Measurements from ENCODE around the gene CDK6. TPM values are rescaled to one million over a fixed set of nuclear protein-coding genes. Genes with fewer than 3 reads are reported as not detected.
"Not testable (repeated sequence)": the region's sequence is repeated elsewhere in the genome, so short reads cannot be mapped to it uniquely, and the experiment has no call there.

The CDK6 gene
- total RNA-seq, 2 donors from 2014 or later = 32.6 to 35.0 TPM

DNA sequence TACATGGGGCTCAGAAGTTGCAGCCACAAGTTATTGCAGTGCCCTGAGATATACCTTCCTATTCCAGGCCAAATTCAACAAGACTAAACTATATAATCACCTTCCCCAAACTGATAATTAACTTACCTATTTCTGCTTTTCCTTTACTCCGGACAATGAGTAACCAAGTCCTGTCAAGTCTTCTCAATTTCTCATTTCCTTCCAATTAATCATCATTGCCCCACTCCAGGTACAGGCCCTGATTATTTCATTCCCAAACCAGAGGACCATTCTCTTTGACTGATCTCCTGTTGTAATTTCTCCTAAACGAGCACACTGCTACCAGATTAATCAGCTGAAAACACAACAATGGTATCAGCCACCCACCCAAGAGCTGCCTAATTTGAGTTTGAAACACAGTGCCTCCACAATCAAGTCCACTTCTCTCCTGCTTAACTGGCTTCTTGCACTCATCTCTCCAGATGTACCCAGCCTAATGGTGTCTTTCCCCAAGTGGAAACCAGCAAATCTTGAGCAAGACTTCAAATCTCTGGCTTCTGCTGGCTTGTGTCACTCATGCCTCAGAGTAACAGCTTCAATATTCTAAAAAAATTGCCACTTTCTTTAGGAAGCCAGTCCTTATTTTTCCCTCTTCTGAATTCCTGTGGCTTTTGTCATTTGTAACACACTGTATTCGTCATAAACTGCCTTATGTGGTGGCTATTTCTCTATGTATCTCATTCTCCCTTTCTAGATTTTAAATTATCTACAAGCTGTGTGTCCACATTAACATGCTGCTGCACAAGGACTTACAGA lies 89.1 kb downstream of the CDK6 start:
- intact Hi-C loops (cut with DNase I) = no loop called here
- H3K9me3 ChIP-seq = no peaks in the 10 kb centered on the region
- TF ChIP-seq, protein P1, sequence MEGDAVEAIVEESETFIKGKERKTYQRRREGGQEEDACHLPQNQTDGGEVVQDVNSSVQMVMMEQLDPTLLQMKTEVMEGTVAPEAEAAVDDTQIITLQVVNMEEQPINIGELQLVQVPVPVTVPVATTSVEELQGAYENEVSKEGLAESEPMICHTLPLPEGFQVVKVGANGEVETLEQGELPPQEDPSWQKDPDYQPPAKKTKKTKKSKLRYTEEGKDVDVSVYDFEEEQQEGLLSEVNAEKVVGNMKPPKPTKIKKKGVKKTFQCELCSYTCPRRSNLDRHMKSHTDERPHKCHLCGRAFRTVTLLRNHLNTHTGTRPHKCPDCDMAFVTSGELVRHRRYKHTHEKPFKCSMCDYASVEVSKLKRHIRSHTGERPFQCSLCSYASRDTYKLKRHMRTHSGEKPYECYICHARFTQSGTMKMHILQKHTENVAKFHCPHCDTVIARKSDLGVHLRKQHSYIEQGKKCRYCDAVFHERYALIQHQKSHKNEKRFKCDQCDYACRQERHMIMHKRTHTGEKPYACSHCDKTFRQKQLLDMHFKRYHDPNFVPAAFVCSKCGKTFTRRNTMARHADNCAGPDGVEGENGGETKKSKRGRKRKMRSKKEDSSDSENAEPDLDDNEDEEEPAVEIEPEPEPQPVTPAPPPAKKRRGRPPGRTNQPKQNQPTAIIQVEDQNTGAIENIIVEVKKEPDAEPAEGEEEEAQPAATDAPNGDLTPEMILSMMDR (IDR thresholded peaks at IDR 0.05) = no peak
- no peak for TF ChIP-seq POLR2A (IDR thresholded peaks at IDR 0.05)
- DNase-seq (no peak), ATAC-seq (peak; percentile 48)
- 33 to 35% methylated on average over 3 of the region's 3 CpGs for WGBS, 2 donors
- H3K36me3 ChIP-seq (replicated peaks in 1 of 2; ENCODE audit: insufficient read depth in 1 of 2, low read depth in 2 of 2) = no peaks in the 10 kb centered on the region
- no peak overlapping the region for H3K4me3 ChIP-seq
- peaks cover 21% of the 10 kb centered on the region for H3K4me1 ChIP-seq
- H3K27ac ChIP-seq = peak overlapping the region in 2 of 4 donors; percentile 6 to 14
- H3K27me3 ChIP-seq = no peaks in the 10 kb centered on the region

DNA sequence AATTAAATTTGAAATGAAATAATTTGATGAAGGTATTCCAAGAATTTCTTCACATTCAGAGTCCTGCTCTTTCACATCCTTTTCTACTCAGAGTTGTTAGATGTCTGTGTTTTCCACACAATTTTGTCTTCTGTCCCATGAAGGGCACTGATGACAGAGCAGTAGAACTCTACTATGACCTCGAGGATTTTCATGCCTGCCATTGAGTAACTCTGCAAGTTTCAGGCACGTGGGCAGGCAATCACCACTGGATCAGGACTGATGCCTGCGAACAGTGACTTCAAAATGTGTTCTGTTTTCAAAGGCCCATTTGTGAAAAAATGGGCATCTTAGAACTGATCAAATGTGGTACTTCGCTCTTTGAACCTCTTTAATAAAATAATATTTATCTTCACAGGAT lies 91.1 kb downstream of the CDK6 start:
- intact Hi-C loops (cut with DNase I) = no loop called here
- DNase-seq = no peak
- Histone ChIP-seq H3K36me3 (replicated peaks in 1 of 2; ENCODE audit: insufficient read depth in 1 of 2, low read depth in 2 of 2) (no peaks in the 10 kb centered on the region), H3K9me3 (no peaks in the 10 kb centered on the region), H3K27ac (no peak overlapping the region), H3K27me3 (no peaks in the 10 kb centered on the region), H3K4me1 (peaks cover 26% of the 10 kb centered on the region), H3K4me3 (no peak overlapping the region)
- TF ChIP-seq, protein P1 (IDR thresholded peaks at IDR 0.05) = no peak
- TF ChIP-seq POLR2A (IDR thresholded peaks at IDR 0.05) = no peak
- no peak for ATAC-seq
- 89% methylated on average over 4 of the region's 4 CpGs for WGBS, 2 donors

DNA sequence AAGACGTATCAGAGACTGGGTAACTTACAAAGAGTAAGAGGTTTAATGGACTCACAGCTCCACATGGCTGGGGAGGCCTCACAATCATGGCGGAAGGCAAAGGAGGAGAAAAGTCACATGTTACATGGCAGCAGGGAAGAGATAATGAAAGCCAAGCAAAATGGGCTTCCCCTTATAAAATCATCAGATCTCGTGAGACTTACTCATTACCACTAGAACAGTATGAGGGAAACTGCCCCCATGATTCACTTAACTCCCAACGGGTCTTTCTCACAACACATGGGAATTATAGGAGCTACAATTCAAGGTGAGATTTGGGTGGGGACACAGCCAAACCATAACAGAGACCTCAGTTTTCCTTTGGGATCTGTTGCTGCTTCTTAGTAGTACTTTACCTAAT lies 92.2 kb downstream of the CDK6 start:
- H3K9me3 ChIP-seq; intact Hi-C loops (cut with DNase I); ATAC-seq; H3K27ac ChIP-seq; H3K4me3 ChIP-seq; DNase-seq; H3K36me3 ChIP-seq (replicated peaks in 1 of 2; ENCODE audit: insufficient read depth in 1 of 2, low read depth in 2 of 2); H3K27me3 ChIP-seq: not testable (repeated sequence)
- WGBS, 2 donors = 92 to 96% methylated on average over 4 of the region's 4 CpGs
- peaks cover 19% of the 10 kb centered on the region for H3K4me1 ChIP-seq

DNA sequence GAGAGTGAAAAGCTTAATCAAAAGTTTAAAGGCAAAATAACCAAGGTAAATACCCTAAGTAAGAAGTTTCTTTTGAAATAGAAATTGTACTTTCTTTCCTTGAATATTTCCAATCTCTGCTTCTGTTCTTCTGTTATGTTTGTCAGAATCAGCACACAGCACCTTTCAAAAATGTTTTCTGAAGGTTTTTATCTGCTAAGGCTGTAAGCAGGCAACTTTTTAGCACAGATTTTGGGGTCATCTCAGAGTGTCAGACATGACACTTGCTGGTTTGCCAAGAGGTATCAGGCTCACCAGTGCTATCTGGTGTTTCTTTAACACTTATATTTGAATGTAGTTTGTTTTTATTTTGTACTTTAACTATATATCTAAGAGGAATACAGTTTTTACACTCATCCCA lies 94.2 kb downstream of the CDK6 start:
- TF ChIP-seq, protein P1 (IDR thresholded peaks at IDR 0.05) = no peak
- no peak for TF ChIP-seq POLR2A (IDR thresholded peaks at IDR 0.05)
- Histone ChIP-seq H3K4me3 (no peak overlapping the region), H3K27ac (no peak overlapping the region), H3K27me3 (no peaks in the 10 kb centered on the region), H3K36me3 (replicated peaks in 1 of 2; ENCODE audit: insufficient read depth in 1 of 2, low read depth in 2 of 2) (no peaks in the 10 kb centered on the region), H3K4me1 (peaks cover 11% of the 10 kb centered on the region), H3K9me3 (no peaks in the 10 kb centered on the region)
- intact Hi-C loops (cut with DNase I) = no loop called here
- no peak for ATAC-seq
- no peak for DNase-seq

DNA sequence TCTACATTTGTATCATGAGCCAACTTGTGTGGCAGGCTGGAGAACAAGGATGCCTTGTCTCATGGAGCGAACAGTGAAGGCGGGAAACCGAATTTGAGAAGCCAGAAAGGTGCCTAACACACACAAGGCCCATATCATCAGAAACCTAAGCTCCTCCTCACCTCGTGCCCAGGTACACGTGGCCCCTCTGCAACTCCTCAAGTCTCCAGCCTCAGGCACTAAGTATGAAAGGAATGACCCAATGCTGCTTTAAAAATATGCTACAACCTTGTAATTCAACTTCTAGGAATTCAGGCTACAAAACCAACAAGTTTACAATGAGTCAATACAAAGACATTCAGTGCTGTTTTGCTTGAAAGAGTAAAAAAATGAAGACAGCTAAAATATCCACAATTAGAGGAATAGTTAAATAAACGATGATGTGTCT lies 95.7 kb downstream of the CDK6 start:
- ATAC-seq (no peak), DNase-seq (no peak)
- Histone ChIP-seq H3K27ac (no peak overlapping the region), H3K36me3 (replicated peaks in 1 of 2; ENCODE audit: insufficient read depth in 1 of 2, low read depth in 2 of 2) (no peaks in the 10 kb centered on the region), H3K4me3 (no peak overlapping the region), H3K4me1 (peaks cover 5% of the 10 kb centered on the region), H3K27me3 (no peaks in the 10 kb centered on the region), H3K9me3 (no peaks in the 10 kb centered on the region)
- 61 to 74% methylated on average over 6 of the region's 6 CpGs for WGBS, 2 donors
- intact Hi-C loops (cut with DNase I) = no loop called here
- no peak for TF ChIP-seq POLR2A (IDR thresholded peaks at IDR 0.05)
- TF ChIP-seq, protein P1 (IDR thresholded peaks at IDR 0.05) = no peak
